Measurements from ENCODE around the gene NUAK1.

- TF ChIP-seq CTCF (IDR thresholded peaks at IDR 0.05) (no peak), POLR2A (IDR thresholded peaks at IDR 0.05) (no peak)
Observed at GRCh38 chr12:106072751-106073150, 66.0 kb downstream of the NUAK1 start.

Measured in esophagus squamous epithelium (tissue), 4 donors.